ENCODE results near the gene C1orf198. TPM values are rescaled to one million over a fixed set of nuclear protein-coding genes. Genes with fewer than 3 reads are reported as not detected.

The C1orf198 gene
- total and polyA plus RNA-seq, 4 donors = 3.9 to 11.1 (median 10.4) TPM

- TF ChIP-seq HNF4G (IDR thresholded peaks at IDR 0.05) (no peak), ZBTB33 (IDR thresholded peaks at IDR 0.05) (no peak), YY1 (IDR thresholded peaks at IDR 0.05) (no peak), FOXA2 (IDR thresholded peaks at IDR 0.05) (no peak), TAF1 (conservative IDR thresholded peaks at IDR 0.05) (no peak), NR2F2 (IDR thresholded peaks at IDR 0.05) (no peak), EGR1 (IDR thresholded peaks at IDR 0.05; ENCODE audit: low read depth in 2 of 2) (no peak), GABPA (IDR thresholded peaks at IDR 0.05 in 1 of 2, conservative IDR thresholded peaks at IDR 0.05 in 1 of 2) (no peak), RXRA (IDR thresholded peaks at IDR 0.05) (no peak), ATF3 (IDR thresholded peaks at IDR 0.05) (no peak), RAD21 (IDR thresholded peaks at IDR 0.05) (no peak), SP1 (IDR thresholded peaks at IDR 0.05) (no peak), FOXA1 (IDR thresholded peaks at IDR 0.05) (no peak), JUND (IDR thresholded peaks at IDR 0.05) (no peak)
- TF ChIP-seq, protein P1, sequence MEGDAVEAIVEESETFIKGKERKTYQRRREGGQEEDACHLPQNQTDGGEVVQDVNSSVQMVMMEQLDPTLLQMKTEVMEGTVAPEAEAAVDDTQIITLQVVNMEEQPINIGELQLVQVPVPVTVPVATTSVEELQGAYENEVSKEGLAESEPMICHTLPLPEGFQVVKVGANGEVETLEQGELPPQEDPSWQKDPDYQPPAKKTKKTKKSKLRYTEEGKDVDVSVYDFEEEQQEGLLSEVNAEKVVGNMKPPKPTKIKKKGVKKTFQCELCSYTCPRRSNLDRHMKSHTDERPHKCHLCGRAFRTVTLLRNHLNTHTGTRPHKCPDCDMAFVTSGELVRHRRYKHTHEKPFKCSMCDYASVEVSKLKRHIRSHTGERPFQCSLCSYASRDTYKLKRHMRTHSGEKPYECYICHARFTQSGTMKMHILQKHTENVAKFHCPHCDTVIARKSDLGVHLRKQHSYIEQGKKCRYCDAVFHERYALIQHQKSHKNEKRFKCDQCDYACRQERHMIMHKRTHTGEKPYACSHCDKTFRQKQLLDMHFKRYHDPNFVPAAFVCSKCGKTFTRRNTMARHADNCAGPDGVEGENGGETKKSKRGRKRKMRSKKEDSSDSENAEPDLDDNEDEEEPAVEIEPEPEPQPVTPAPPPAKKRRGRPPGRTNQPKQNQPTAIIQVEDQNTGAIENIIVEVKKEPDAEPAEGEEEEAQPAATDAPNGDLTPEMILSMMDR (IDR thresholded peaks at IDR 0.05; ENCODE audit: low read depth, low read length, missing input control) = no peak
- 82% methylated on average over 6 of the region's 6 CpGs for WGBS
Measured at GRCh38 chr1:230863449-230863848, 4.9 kb downstream of the C1orf198 start.

GRCh38 chr1:230861970-230862595 lies 6.2 kb downstream of the C1orf198 start:
- no peak for DNase-seq (ENCODE audit: low spot score)
- H3K4me3 ChIP-seq (ENCODE audit: low read depth in 1 of 3, low read length in 3 of 3) = no peak overlapping the region
- no peak overlapping the region for H3K9ac ChIP-seq (ENCODE audit: low read depth in 1 of 2, low read length in 2 of 2)
- no peaks in the 10 kb centered on the region for H3K36me3 ChIP-seq (ENCODE audit: control insufficient read depth in 4 of 4, insufficient read depth in 3 of 4, low read depth in 1 of 4, low read length in 3 of 4)
- no peaks in the 10 kb centered on the region for H3K9me3 ChIP-seq (ENCODE audit: control insufficient read depth in 4 of 4, low read length in 3 of 4)
- WGBS = 87% methylated on average over 4 of the region's 4 CpGs
- H3K27ac ChIP-seq (ENCODE audit: low read depth in 1 of 2, low read length in 2 of 2) = no peak overlapping the region
- peaks cover 0 to 3% (median 2%) of the 10 kb centered on the region in 4 donors for H3K4me1 ChIP-seq (ENCODE audit: control insufficient read depth in 4 of 4, insufficient read depth in 4 of 4, low read length in 3 of 4)
- no peaks in the 10 kb centered on the region for H3K27me3 ChIP-seq (ENCODE audit: control insufficient read depth in 4 of 4, insufficient read depth in 4 of 4, low read length in 3 of 4)
- TF ChIP-seq ZBTB33 (IDR thresholded peaks at IDR 0.05) (no peak), TAF1 (conservative IDR thresholded peaks at IDR 0.05) (no peak), JUND (IDR thresholded peaks at IDR 0.05) (no peak), HNF4A (conservative IDR thresholded peaks at IDR 0.05) (no peak), RXRA (IDR thresholded peaks at IDR 0.05) (no peak), SP1 (IDR thresholded peaks at IDR 0.05) (no peak), FOXA2 (IDR thresholded peaks at IDR 0.05) (no peak), FOXA1 (IDR thresholded peaks at IDR 0.05) (no peak), HNF4G (IDR thresholded peaks at IDR 0.05) (no peak), ATF3 (IDR thresholded peaks at IDR 0.05) (no peak), NR2F2 (IDR thresholded peaks at IDR 0.05) (no peak), RAD21 (IDR thresholded peaks at IDR 0.05) (no peak), GABPA (IDR thresholded peaks at IDR 0.05 in 1 of 2, conservative IDR thresholded peaks at IDR 0.05 in 1 of 2) (no peak)
- TF ChIP-seq, protein P2, sequence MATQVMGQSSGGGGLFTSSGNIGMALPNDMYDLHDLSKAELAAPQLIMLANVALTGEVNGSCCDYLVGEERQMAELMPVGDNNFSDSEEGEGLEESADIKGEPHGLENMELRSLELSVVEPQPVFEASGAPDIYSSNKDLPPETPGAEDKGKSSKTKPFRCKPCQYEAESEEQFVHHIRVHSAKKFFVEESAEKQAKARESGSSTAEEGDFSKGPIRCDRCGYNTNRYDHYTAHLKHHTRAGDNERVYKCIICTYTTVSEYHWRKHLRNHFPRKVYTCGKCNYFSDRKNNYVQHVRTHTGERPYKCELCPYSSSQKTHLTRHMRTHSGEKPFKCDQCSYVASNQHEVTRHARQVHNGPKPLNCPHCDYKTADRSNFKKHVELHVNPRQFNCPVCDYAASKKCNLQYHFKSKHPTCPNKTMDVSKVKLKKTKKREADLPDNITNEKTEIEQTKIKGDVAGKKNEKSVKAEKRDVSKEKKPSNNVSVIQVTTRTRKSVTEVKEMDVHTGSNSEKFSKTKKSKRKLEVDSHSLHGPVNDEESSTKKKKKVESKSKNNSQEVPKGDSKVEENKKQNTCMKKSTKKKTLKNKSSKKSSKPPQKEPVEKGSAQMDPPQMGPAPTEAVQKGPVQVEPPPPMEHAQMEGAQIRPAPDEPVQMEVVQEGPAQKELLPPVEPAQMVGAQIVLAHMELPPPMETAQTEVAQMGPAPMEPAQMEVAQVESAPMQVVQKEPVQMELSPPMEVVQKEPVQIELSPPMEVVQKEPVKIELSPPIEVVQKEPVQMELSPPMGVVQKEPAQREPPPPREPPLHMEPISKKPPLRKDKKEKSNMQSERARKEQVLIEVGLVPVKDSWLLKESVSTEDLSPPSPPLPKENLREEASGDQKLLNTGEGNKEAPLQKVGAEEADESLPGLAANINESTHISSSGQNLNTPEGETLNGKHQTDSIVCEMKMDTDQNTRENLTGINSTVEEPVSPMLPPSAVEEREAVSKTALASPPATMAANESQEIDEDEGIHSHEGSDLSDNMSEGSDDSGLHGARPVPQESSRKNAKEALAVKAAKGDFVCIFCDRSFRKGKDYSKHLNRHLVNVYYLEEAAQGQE (IDR thresholded peaks at IDR 0.05) = no peak
- TF ChIP-seq, protein P3, sequence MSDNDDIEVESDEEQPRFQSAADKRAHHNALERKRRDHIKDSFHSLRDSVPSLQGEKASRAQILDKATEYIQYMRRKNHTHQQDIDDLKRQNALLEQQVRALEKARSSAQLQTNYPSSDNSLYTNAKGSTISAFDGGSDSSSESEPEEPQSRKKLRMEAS (IDR thresholded peaks at IDR 0.05) = no peak
- TF ChIP-seq, protein P1 (IDR thresholded peaks at IDR 0.05; ENCODE audit: low read depth, low read length, missing input control) = no peak

More at GRCh38 chr1:230863449-230863848, 4.9 kb downstream of the C1orf198 start:
- Histone ChIP-seq H3K9me3 (ENCODE audit: control insufficient read depth in 4 of 4, low read length in 3 of 4) (no peaks in the 10 kb centered on the region), H3K4me1 (ENCODE audit: control insufficient read depth in 4 of 4, insufficient read depth in 4 of 4, low read length in 3 of 4) (peaks cover 1 to 9% (median 8%) of the 10 kb centered on the region in 4 donors), H3K36me3 (ENCODE audit: control insufficient read depth in 4 of 4, insufficient read depth in 3 of 4, low read depth in 1 of 4, low read length in 3 of 4) (no peaks in the 10 kb centered on the region), H3K9ac (ENCODE audit: low read depth in 1 of 2, low read length in 2 of 2) (no peak overlapping the region), H3K27ac (ENCODE audit: low read depth in 1 of 2, low read length in 2 of 2) (no peak overlapping the region), H3K4me3 (ENCODE audit: low read depth in 1 of 3, low read length in 3 of 3) (no peak overlapping the region), H3K27me3 (ENCODE audit: control insufficient read depth in 4 of 4, insufficient read depth in 4 of 4, low read length in 3 of 4) (no peaks in the 10 kb centered on the region)
- no peak for DNase-seq (ENCODE audit: low spot score)
